OCI-LY3 (cell line): ENCODE measurements around the gene USP47.

Experiments used
- CTCF ChIP-seq: fragments of 200-600, 300-600 bp; sonication (generic); IDR thresholded peaks from 2 replicates; pipeline ENCODE4 v1.5.1; 2014; ENCODE audit warnings: antibody characterized with exemption, low read length, low read depth
- EZH2phosphoT487 ChIP-seq: fragments of 200-600 bp; shearing (Covaris generic); IDR thresholded peaks from 2 replicates; pipeline ENCODE4 v1.6.1; 2018; ENCODE audit warnings: antibody characterized with exemption, mixed run types, low read depth

GRCh38 chr11:11871991-11872401, 30.2 kb downstream of the USP47 start:
- TF ChIP-seq CTCF (no peak), EZH2phosphoT487 (no peak)
